ENCODE data around the gene ASCL2. TPM values are rescaled to one million over a fixed set of nuclear protein-coding genes. Genes with fewer than 3 reads are reported as not detected.

ASCL2 gene
- total RNA-seq, 1 donor from 2014 or later: 2.2 TPM

DNA sequence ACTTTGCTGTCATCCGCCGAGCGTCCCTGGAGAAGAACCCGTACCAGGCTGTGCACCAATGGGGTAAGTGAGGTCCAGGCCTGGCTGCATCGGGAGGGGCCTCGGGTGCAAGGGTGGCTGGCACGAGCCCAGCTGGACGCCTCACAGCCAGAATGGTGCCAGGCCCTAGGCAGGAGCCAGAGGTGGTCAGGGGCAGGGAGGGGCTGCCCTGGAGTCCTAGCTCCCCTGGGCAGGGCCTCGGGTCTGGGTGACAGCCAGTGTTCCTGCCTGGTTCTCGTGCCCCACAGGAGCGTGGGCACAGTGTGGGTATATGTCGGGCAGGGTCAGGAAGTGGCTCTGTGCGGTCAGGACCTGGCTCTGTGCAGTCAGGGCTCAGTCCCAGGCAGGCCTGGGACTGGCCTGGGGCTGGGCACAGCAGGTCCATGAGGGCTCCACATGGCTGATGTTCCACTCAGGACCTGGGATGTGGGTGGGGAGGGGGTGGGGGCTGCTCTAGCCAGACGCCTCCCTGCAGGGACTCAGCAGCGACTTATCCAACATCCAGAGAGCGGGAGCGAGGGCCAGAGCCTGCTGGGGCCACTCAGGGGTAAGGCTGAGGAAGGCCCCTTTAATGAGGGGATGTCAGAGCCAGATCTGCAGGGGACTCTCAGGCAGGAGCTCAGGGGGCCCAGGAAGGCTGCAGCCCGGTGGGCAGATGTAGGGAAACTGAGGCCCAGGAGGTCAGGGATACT, 32.7 kb upstream of the ASCL2 start:
- Histone ChIP-seq H3K4me1 (peaks cover 38% of the 10 kb centered on the region), H3K27me3 (no peaks in the 10 kb centered on the region), H3K4me3 (peak overlapping the region; percentile 31), H3K9me3 (no peaks in the 10 kb centered on the region), H3K27ac (peak overlapping the region; percentile 66), H3K36me3 (no peaks in the 10 kb centered on the region)
- peak; percentile 57 for ATAC-seq
- TF ChIP-seq, protein P1, sequence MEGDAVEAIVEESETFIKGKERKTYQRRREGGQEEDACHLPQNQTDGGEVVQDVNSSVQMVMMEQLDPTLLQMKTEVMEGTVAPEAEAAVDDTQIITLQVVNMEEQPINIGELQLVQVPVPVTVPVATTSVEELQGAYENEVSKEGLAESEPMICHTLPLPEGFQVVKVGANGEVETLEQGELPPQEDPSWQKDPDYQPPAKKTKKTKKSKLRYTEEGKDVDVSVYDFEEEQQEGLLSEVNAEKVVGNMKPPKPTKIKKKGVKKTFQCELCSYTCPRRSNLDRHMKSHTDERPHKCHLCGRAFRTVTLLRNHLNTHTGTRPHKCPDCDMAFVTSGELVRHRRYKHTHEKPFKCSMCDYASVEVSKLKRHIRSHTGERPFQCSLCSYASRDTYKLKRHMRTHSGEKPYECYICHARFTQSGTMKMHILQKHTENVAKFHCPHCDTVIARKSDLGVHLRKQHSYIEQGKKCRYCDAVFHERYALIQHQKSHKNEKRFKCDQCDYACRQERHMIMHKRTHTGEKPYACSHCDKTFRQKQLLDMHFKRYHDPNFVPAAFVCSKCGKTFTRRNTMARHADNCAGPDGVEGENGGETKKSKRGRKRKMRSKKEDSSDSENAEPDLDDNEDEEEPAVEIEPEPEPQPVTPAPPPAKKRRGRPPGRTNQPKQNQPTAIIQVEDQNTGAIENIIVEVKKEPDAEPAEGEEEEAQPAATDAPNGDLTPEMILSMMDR (IDR thresholded peaks at IDR 0.05): no peak
- intact Hi-C loops (cut with DNase I): loop anchor here (5.0 kb wide), 2 partner anchors 106 to 119 kb away; no protein-coding TSS in a partner anchor
- peak; percentile 82 for DNase-seq

DNA sequence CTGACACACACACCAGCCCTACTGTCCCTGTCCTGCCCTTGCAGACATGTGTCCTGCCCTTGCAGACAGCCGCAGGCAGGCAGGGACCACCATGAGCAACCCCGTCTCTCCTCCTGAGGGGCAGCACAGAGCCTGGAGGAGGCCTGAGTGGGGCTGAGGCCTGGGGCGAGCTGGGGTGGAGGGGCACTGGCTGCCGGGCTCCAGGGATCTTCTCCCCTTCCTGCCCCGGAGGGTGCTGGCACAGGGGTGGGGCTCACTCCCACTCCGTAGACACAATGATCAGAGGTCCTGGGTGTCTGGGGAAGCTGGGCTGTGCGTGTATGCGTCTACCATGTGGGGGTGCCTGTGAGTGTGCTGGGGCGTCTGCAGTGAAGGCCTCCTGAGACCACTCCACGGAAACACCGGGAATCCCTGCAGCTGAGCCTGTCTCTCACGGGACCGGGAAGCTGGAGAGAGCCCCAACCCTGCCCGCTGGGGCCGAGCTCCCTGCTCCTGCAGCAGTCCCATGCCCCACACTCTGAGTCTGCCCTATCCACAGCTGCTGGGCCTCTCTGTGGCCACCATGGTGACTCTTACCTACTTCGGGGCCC, 32.0 kb upstream of the ASCL2 start:
- intact Hi-C loops (cut with DNase I): loop anchor here (5.0 kb wide), 2 partner anchors 105 to 120 kb away; no protein-coding TSS in a partner anchor
- peaks cover 36% of the 10 kb centered on the region for H3K4me1 ChIP-seq
- H3K27ac ChIP-seq: peak overlapping the region; percentile 66
- ATAC-seq (peak; percentile 45), DNase-seq (peak; percentile 72)
- no peaks in the 10 kb centered on the region for H3K9me3 ChIP-seq
- H3K27me3 ChIP-seq: no peaks in the 10 kb centered on the region
- no peaks in the 10 kb centered on the region for H3K36me3 ChIP-seq
- peak overlapping the region; percentile 31 for H3K4me3 ChIP-seq
- TF ChIP-seq, protein P1 (IDR thresholded peaks at IDR 0.05): no peak

DNA sequence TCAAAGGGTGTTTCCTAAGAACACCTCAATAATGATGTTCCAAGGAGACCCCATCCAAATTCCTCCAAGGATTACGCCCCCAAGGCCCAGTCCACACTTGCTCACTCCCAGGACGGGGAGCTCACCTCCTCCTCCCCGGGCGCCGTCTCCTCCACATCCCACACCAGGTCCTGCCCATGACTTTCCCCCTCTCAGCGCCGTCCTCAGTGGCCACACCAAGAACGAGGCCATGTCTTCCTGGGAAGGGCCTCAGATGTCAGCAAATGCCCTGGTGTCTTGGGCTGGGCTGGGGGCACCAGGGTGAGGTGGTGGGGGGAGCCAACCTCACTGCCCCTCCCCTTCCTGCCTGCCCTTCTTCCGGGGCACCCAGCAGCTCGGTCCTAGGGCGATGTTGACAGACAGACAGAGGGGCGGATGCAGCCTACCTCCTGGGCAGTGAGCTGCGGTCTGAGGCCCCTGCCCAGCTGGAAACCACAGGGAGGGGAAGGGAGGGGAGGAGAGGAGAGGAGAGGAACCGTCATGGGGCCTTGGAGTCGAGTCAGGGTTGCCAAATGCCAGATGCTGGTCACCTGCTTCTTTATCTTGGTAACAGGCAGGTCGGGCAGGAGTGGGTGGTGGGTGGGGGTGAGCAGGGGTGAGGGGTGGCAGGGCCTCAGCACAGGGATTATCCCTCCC, 31.4 kb upstream of the ASCL2 start, which contains the start of the genes C11orf21 and TSPAN32:
Gene C11orf21 (minus strand): TSS at position 288 of the 675 bp plus-strand sequence. CDS start 110 bp downstream, at position 178.
Gene TSPAN32 (plus strand): TSS at position 383 of the 675 bp plus-strand sequence. CDS start 137 bp downstream, at position 520.
- intact Hi-C loops (cut with DNase I): loop anchor here (5.0 kb wide), 2 partner anchors 104 to 121 kb away; no protein-coding TSS in a partner anchor
- Histone ChIP-seq H3K4me1 (peaks cover 31% of the 10 kb centered on the region), H3K36me3 (no peaks in the 10 kb centered on the region), H3K9me3 (no peaks in the 10 kb centered on the region), H3K27ac (peak within 1 kb of the TSS; percentile 66), H3K4me3 (peak within 1 kb of the TSS; percentile 31), H3K27me3 (no peaks in the 10 kb centered on the region)
- peak; percentile 69 for ATAC-seq
- TF ChIP-seq, protein P1 (IDR thresholded peaks at IDR 0.05): no peak
- peak; percentile 81 for DNase-seq

DNA sequence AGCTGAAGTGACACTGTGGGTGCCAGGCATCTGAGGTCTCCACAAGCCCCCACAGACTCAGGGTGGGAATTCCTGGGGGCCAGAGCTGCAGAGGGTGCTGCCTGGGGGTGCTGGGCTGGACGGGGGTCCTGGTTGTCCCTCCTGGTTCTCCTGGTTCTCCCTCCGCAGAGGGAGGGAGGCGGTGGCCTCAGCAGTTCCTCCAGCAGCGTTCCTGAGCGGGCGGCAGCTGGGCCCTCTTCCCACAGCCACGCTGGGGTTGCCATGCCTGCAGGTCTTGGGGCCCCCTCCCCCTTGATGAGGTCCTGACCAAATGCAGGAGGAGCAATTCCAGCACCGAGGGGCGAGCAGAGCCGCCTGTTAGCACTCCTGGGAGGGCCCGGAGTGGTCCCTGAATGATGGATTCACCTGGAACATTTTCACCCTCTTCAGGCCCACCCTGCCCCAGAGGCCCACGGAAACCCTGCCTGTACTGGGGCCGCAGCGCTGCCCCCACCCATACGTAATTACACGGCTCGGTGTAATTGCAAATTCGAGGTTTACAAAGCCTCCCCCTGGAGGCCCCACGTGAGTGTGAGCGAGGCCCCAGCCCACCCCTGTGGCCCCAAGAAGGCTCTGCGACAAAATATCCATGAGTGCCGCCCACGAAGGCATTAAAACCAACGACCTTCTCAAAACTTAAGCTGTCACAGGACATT, 30.7 kb upstream of the ASCL2 start:
- no peaks in the 10 kb centered on the region for H3K36me3 ChIP-seq
- no peak for ATAC-seq
- no peaks in the 10 kb centered on the region for H3K9me3 ChIP-seq
- peak overlapping the region; percentile 31 for H3K4me3 ChIP-seq
- intact Hi-C loops (cut with DNase I): loop anchor here (5.0 kb wide), 2 partner anchors 104 to 121 kb away; no protein-coding TSS in a partner anchor
- peaks cover 25% of the 10 kb centered on the region for H3K4me1 ChIP-seq
- DNase-seq: peak; percentile 68
- H3K27ac ChIP-seq: peak overlapping the region; percentile 66
- TF ChIP-seq, protein P1 (IDR thresholded peaks at IDR 0.05): no peak
- H3K27me3 ChIP-seq: no peaks in the 10 kb centered on the region

All from upper lobe of right lung (tissue), 1 donor.